Activated CD8-positive, alpha-beta T cell treated with anti-CD3 and anti-CD28 coated beads for 36 hours (primary cell): Measurements from ENCODE around the gene TRIM9. TPM values are rescaled to one million over a fixed set of nuclear protein-coding genes. Genes with fewer than 3 reads are reported as not detected.

ENCODE experiments used
- ATAC-seq: fragments of 200-7000 bp; cut with Tn5 transposase; one replicate; pipeline ENCODE4 v1.10.0; 2021; ENCODE audit warnings: mild to moderate bottlenecking, moderate library complexity
- CTCF ChIA-PET: fragments of 350-600 bp; sonication (Branson Sonifier 250); formaldehyde crosslinking; loops from one replicate; lab custom pipeline; 2021; ENCODE audit warnings: antibody characterized with exemption; lab: Charles Lee
- POLR2A ChIA-PET: fragments of 350-600 bp; sonication (Branson Sonifier 250); formaldehyde crosslinking; loops from one replicate; lab custom pipeline; 2021; ENCODE audit warnings: antibody characterized with exemption; lab: Charles Lee
- DNase-seq: peaks from one replicate; pipeline ENCODE4 v3.0.0-alpha.2; 2020
- H3K27ac Mint-ChIP-seq: one replicate; pipeline ENCODE4 v1.8.0; 2021; ENCODE audit warnings: mild to moderate bottlenecking, mixed read lengths
- H3K27me3 Mint-ChIP-seq: one replicate; pipeline ENCODE4 v1.8.0; 2021; ENCODE audit warnings: mixed read lengths
- H3K36me3 Mint-ChIP-seq: one replicate; pipeline ENCODE4 v1.8.0; 2021; ENCODE audit warnings: low read depth, mixed read lengths
- H3K4me1 Mint-ChIP-seq: one replicate; pipeline ENCODE4 v1.8.0; 2021; ENCODE audit warnings: low read depth, mixed read lengths
- H3K4me3 Mint-ChIP-seq: one replicate; pipeline ENCODE4 v1.8.0; 2021; ENCODE audit warnings: mild to moderate bottlenecking, moderate library complexity, mixed read lengths
- H3K9me3 Mint-ChIP-seq: one replicate; pipeline ENCODE4 v1.8.0; 2021; ENCODE audit warnings: mixed read lengths
- CTCF ChIP-seq: fragments of 200-600 bp; IDR thresholded peaks from one replicate; pipeline ENCODE4 v1.8.0; 2022; ENCODE audit warnings: antibody characterized with exemption, mild to moderate bottlenecking
- intact Hi-C: fragments of 100-400 bp; cut with micrococcal nuclease; formaldehyde crosslinking; loops from one replicate; pipeline ENCODE4 v1.10.0; 2022
- total RNA-seq, 2 experiments: library from RNA; stranded (reverse); gene quantifications; one replicate each; pipeline ENCODE4 v1.2.3, GENCODE V29; 2021

The TRIM9 gene
- total RNA-seq, 2 experiments from 2014 or later: 6.5 to 7.2 TPM

- TF ChIP-seq CTCF: no peak
- no peak for ATAC-seq
- POLR2A ChIA-PET: no interaction called here
- Mint-ChIP-seq H3K27ac (no peak overlapping the region), H3K27me3 (peaks cover 2% of the 10 kb centered on the region), H3K36me3 (no peaks in the 10 kb centered on the region), H3K4me3 (no peak overlapping the region), H3K9me3 (no peaks in the 10 kb centered on the region), H3K4me1 (no peaks in the 10 kb centered on the region)
- intact Hi-C loops: no loop called here
- no peak for DNase-seq
- CTCF ChIA-PET: no interaction called here
Observed at GRCh38 chr14:50972734-50973133, 122.2 kb downstream of the TRIM9 start.

GRCh38 chr14:50970886-50971781 is 123.8 kb downstream of the TRIM9 start:
- intact Hi-C loops: no loop called here
- Mint-ChIP-seq H3K27ac (no peak overlapping the region), H3K27me3 (peaks cover 2% of the 10 kb centered on the region), H3K9me3 (no peaks in the 10 kb centered on the region), H3K4me3 (no peak overlapping the region), H3K4me1 (no peaks in the 10 kb centered on the region), H3K36me3 (no peaks in the 10 kb centered on the region)
- ATAC-seq (no peak), DNase-seq (no peak)
- TF ChIP-seq CTCF: no peak
- CTCF ChIA-PET: no interaction called here
- POLR2A ChIA-PET: no interaction called here

GRCh38 chr14:50967790-50968189 is 127.1 kb downstream of the TRIM9 start:
- ChIA-PET CTCF (interaction anchor here (0.9 kb wide), 1 partner anchor 127 kb away, joined by 3 read pairs; the partner anchor contains the start of gene TRIM9), POLR2A (interaction anchor here (0.9 kb wide), 1 partner anchor 128 kb away, joined by 3 read pairs; no protein-coding TSS in a partner anchor)
- Mint-ChIP-seq H3K27me3 (peaks cover 2% of the 10 kb centered on the region), H3K36me3 (no peaks in the 10 kb centered on the region), H3K4me3 (no peak overlapping the region), H3K4me1 (no peaks in the 10 kb centered on the region), H3K9me3 (no peaks in the 10 kb centered on the region), H3K27ac (no peak overlapping the region)
- no peak for ATAC-seq
- intact Hi-C loops: no loop called here
- DNase-seq: no peak
- no peak for TF ChIP-seq CTCF

- peaks cover 2% of the 10 kb centered on the region for H3K27me3 Mint-ChIP-seq
- no peak overlapping the region for H3K4me3 Mint-ChIP-seq
- H3K36me3 Mint-ChIP-seq: no peaks in the 10 kb centered on the region
- H3K4me1 Mint-ChIP-seq: no peaks in the 10 kb centered on the region
- no peak for ATAC-seq
- no peak overlapping the region for H3K27ac Mint-ChIP-seq
- TF ChIP-seq CTCF: no peak
- DNase-seq: no peak
- intact Hi-C loops: no loop called here
- ChIA-PET CTCF (interaction anchor here (0.9 kb wide), 1 partner anchor 128 kb away, joined by 3 read pairs; the partner anchor contains the start of gene TRIM9), POLR2A (no interaction called here)
- H3K9me3 Mint-ChIP-seq: no peaks in the 10 kb centered on the region
Observed at GRCh38 chr14:50967103-50967502, 127.8 kb downstream of the TRIM9 start.
